GM12891 (cell line): ENCODE results near the gene GSDMA.
"Not testable (repeated sequence)": the region's sequence is repeated elsewhere in the genome, so short reads cannot be mapped to it uniquely, and the experiment has no call there.

Source experiments
- DNase-seq: peaks from one replicate; pipeline ENCODE4 v3.0.0; 2011; ENCODE audit warnings: low spot score; ENCODE audit not compliant: insufficient read length
- FAIRE-seq: peaks from 2 replicates; lab custom pipeline; 2011; peaks lifted over from hg19 to GRCh38; lab: Jason Lieb, UNC
- PAX5 ChIP-seq: IDR thresholded peaks from 2 replicates; pipeline ENCODE4 v1.6.1; 2011; ENCODE audit warnings: low read length, moderate library complexity, mild to moderate bottlenecking; ENCODE audit not compliant: insufficient read depth, severe bottlenecking
- POLR2A ChIP-seq: IDR thresholded peaks from 2 replicates; pipeline ENCODE4 v1.6.1; 2011; ENCODE audit warnings: low read depth, low read length, control low read depth
- POLR2AphosphoS5 ChIP-seq: IDR thresholded peaks from 2 replicates; pipeline ENCODE4 v1.6.1; 2011; ENCODE audit warnings: low read depth, low read length, control low read depth
- POU2F2 ChIP-seq: IDR thresholded peaks from 2 replicates; pipeline ENCODE4 v1.6.1; 2011; ENCODE audit warnings: low read depth, mild to moderate bottlenecking, control low read depth, low read length, moderate library complexity
- SPI1 ChIP-seq: IDR thresholded peaks from 2 replicates; pipeline ENCODE4 v1.6.1; 2011; ENCODE audit warnings: low read depth, low read length, control low read depth
- TAF1 ChIP-seq: IDR thresholded peaks from 2 replicates; pipeline ENCODE4 v1.6.1; 2011; ENCODE audit warnings: low read depth, low read length, control low read depth

The GSDMA gene

GRCh38 chr17:39944393-39944711, 18.5 kb upstream of the GSDMA start:
- TF ChIP-seq SPI1 (no peak), POLR2AphosphoS5 (no peak), TAF1 (no peak), POU2F2 (no peak), POLR2A (no peak), PAX5 (no peak)
- no peak for DNase-seq
- FAIRE-seq, result no peak

GRCh38 chr17:39946551-39947330, 16.1 kb upstream of the GSDMA start:
- DNase-seq (no peak), FAIRE-seq (no peak)
- TF ChIP-seq SPI1, result no peak
- TF ChIP-seq POLR2A, result no peak
- no peak for TF ChIP-seq TAF1

GRCh38 chr17:39948489-39948828, 14.3 kb upstream of the GSDMA start:
- DNase-seq, result not testable (repeated sequence)
- peak; percentile 71 for FAIRE-seq

GRCh38 chr17:39949028-39949427, 13.8 kb upstream of the GSDMA start:
- TF ChIP-seq TAF1, result no peak
- TF ChIP-seq POLR2AphosphoS5, result no peak
- no peak for TF ChIP-seq PAX5
- TF ChIP-seq SPI1, result no peak
- no peak for TF ChIP-seq POLR2A
- TF ChIP-seq POU2F2, result no peak
- no peak for FAIRE-seq
- no peak for DNase-seq

GRCh38 chr17:39950871-39951348, 11.9 kb upstream of the GSDMA start:
- TF ChIP-seq POU2F2 (no peak), TAF1 (no peak), SPI1 (no peak), POLR2A (no peak), POLR2AphosphoS5 (no peak), PAX5 (no peak)
- FAIRE-seq (no peak), DNase-seq (no peak)

GRCh38 chr17:39951924-39952679, 10.7 kb upstream of the GSDMA start:
- DNase-seq, result no peak
- TF ChIP-seq TAF1 (no peak), POLR2A (no peak), SPI1 (no peak), PAX5 (no peak), POLR2AphosphoS5 (no peak), POU2F2 (no peak)
- no peak for FAIRE-seq

GRCh38 chr17:39952680-39953470, 9.9 kb upstream of the GSDMA start:
- peak; percentile 98 for FAIRE-seq
- peak; percentile 93 for DNase-seq
- peak; percentile 49; the same call in 1 of the 2 replicates for TF ChIP-seq POLR2A
- TF ChIP-seq SPI1, result no peak
- no peak for TF ChIP-seq TAF1
- no peak for TF ChIP-seq PAX5
- no peak for TF ChIP-seq POLR2AphosphoS5
- TF ChIP-seq POU2F2, result no peak

GRCh38 chr17:39953471-39953888, 9.3 kb upstream of the GSDMA start:
- FAIRE-seq (no peak), DNase-seq (no peak)
- TF ChIP-seq POLR2A (0 out of 2 replicates have a peak, but pooled peaks have one; percentile 0), SPI1 (no peak)

- DNase-seq (no peak), FAIRE-seq (no peak)
- TF ChIP-seq TAF1, result no peak
- TF ChIP-seq POLR2AphosphoS5, result no peak
- TF ChIP-seq POU2F2, result no peak
- no peak for TF ChIP-seq POLR2A
- TF ChIP-seq PAX5, result no peak
- no peak for TF ChIP-seq SPI1
These were observed 7.9 kb upstream of the GSDMA start for GRCh38 chr17:39954876-39955275.

GRCh38 chr17:39955726-39956225, 7.0 kb upstream of the GSDMA start:
- FAIRE-seq (no peak), DNase-seq (no peak)
- TF ChIP-seq TAF1, result no peak
- TF ChIP-seq POU2F2, result no peak
- TF ChIP-seq PAX5, result no peak
